ENCODE measurements around the gene SLC31A2.

SLC31A2 gene

DNA sequence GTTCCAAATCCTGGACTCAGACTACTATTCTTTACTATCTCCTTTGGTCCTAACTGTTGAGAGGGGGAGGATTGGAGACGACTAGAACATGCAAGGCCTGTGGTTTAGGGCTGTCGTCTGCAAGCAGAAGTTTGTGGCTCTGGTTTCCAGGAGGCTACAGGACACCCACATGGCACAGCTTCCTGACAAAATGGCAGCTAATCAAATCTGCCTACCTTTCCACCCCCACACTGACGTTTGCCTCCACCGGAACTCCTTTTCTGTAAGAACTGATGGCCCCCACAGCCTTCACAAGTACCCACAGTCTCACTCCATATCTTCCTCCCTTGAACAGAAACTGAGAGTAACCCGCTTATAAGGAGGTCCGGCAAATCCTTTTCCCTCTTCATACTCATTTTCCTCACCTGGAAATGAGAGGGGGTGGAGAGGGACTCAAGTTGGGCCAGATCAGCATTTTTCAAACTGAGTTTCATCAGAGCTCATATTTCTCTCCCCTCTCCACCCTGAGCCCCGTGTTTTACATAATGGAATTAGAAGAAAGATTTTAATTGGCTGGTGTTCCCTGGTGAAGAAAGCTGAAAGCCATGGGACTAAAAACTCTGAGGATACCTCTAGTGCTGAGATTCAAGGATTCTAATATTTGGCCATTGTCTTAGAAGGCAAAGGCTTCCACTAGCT, 5.2 kb downstream of the SLC31A2 start:
- H3K4me1 ChIP-seq (ENCODE audit: control insufficient read depth, insufficient read depth, low read length): peaks cover 3% of the 10 kb centered on the region
- peaks cover under 1% of the 10 kb centered on the region for H3K36me3 ChIP-seq (ENCODE audit: control insufficient read depth, insufficient read depth, low read length)
- H3K27me3 ChIP-seq (ENCODE audit: control insufficient read depth, insufficient read depth, low read length): no peaks in the 10 kb centered on the region
- H3K4me3 ChIP-seq (ENCODE audit: low read length): no peak overlapping the region
- H3K9ac ChIP-seq (ENCODE audit: low read length): no peak overlapping the region
- H3K27ac ChIP-seq (ENCODE audit: low read depth, low read length): no peak overlapping the region

DNA sequence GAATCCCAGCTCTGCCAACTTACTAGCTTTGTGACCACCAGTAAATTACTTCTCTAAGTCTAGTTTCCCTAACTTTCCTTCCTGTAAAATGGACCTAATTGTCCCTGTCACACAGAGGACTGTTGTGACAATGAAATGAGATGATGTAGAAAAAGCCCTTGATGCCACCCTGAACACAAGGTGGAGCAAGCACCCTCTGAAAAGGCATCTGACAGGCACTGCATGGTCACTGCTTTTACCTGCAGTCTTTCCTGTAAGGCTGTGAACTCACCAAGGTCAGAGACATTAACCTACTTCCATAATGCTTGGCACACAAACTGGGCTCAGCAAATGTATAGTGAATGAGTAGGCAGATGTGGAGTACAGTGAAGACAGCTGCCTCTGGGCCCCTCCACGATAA, 6.1 kb downstream of the SLC31A2 start:
- Histone ChIP-seq H3K27me3 (ENCODE audit: control insufficient read depth, insufficient read depth, low read length) (no peaks in the 10 kb centered on the region), H3K4me3 (ENCODE audit: low read length) (no peak overlapping the region), H3K36me3 (ENCODE audit: control insufficient read depth, insufficient read depth, low read length) (peaks cover 9% of the 10 kb centered on the region), H3K27ac (ENCODE audit: low read depth, low read length) (no peak overlapping the region), H3K9ac (ENCODE audit: low read length) (no peak overlapping the region), H3K4me1 (ENCODE audit: control insufficient read depth, insufficient read depth, low read length) (no peaks in the 10 kb centered on the region)

GRCh38 chr9:113158446-113158845, 7.6 kb downstream of the SLC31A2 start:
- H3K9ac ChIP-seq (ENCODE audit: low read length): no peak overlapping the region
- H3K36me3 ChIP-seq (ENCODE audit: control insufficient read depth, insufficient read depth, low read length): peaks cover 19% of the 10 kb centered on the region
- no peak overlapping the region for H3K4me3 ChIP-seq (ENCODE audit: low read length)
- no peaks in the 10 kb centered on the region for H3K27me3 ChIP-seq (ENCODE audit: control insufficient read depth, insufficient read depth, low read length)
- H3K27ac ChIP-seq (ENCODE audit: low read depth, low read length): no peak overlapping the region
- no peaks in the 10 kb centered on the region for H3K4me1 ChIP-seq (ENCODE audit: control insufficient read depth, insufficient read depth, low read length)

- Histone ChIP-seq H3K36me3 (ENCODE audit: control insufficient read depth, insufficient read depth, low read length) (peaks cover 30% of the 10 kb centered on the region), H3K27ac (ENCODE audit: low read depth, low read length) (no peak overlapping the region), H3K27me3 (ENCODE audit: control insufficient read depth, insufficient read depth, low read length) (no peaks in the 10 kb centered on the region), H3K4me1 (ENCODE audit: control insufficient read depth, insufficient read depth, low read length) (peaks cover 3% of the 10 kb centered on the region), H3K4me3 (ENCODE audit: low read length) (no peak overlapping the region), H3K9ac (ENCODE audit: low read length) (no peak overlapping the region)
Observed at GRCh38 chr9:113160571-113160970, 9.8 kb downstream of the SLC31A2 start.

- Histone ChIP-seq H3K9ac (ENCODE audit: low read length) (no peak overlapping the region), H3K4me1 (ENCODE audit: control insufficient read depth, insufficient read depth, low read length) (peaks cover 3% of the 10 kb centered on the region), H3K4me3 (ENCODE audit: low read length) (no peak overlapping the region), H3K36me3 (ENCODE audit: control insufficient read depth, insufficient read depth, low read length) (peaks cover 32% of the 10 kb centered on the region), H3K27ac (ENCODE audit: low read depth, low read length) (no peak overlapping the region), H3K27me3 (ENCODE audit: control insufficient read depth, insufficient read depth, low read length) (no peaks in the 10 kb centered on the region)
Observed at GRCh38 chr9:113163001-113163400, 12.2 kb downstream of the SLC31A2 start.

DNA sequence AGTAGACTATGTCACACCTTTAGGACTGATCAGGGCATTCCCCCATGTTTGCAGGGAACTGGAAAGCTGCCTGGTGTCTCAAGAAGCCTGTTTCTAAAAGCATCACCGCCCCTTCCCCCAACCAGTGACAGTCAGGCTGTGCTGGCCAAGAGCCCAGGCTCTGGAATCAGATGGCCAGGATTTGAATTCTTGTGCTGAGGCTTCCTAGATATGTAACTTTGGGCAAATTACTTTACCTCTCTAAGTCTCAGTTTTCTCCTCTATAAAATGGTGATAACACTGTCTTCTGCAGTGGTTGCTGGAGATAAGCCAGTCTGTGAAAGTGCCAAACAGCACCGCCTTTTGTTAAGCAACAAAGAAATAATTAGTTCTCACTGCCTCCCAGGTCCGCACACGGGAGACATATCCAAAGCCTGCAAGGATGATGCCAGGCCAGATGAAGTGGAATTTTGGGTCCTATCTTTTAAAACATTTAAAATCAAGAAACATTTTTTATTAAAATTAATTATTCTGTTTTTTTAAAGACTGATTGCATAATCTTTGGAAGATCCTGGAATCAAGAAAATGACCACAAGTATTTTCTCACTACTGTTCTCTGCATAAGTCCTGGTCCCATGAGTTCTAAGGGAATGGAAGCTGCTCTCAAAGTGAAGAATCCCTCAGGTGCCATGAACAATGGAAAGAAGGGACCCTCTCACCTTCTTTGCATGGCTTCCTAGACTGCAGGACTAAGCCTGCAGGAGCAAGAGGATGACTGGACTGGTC, 13.9 kb downstream of the SLC31A2 start:
- no peaks in the 10 kb centered on the region for H3K27me3 ChIP-seq (ENCODE audit: control insufficient read depth, insufficient read depth, low read length)
- H3K9ac ChIP-seq (ENCODE audit: low read length): no peak overlapping the region
- H3K27ac ChIP-seq (ENCODE audit: low read depth, low read length): no peak overlapping the region
- H3K36me3 ChIP-seq (ENCODE audit: control insufficient read depth, insufficient read depth, low read length): peaks cover 45% of the 10 kb centered on the region
- H3K4me1 ChIP-seq (ENCODE audit: control insufficient read depth, insufficient read depth, low read length): peaks cover 3% of the 10 kb centered on the region
- no peak overlapping the region for H3K4me3 ChIP-seq (ENCODE audit: low read length)

DNA sequence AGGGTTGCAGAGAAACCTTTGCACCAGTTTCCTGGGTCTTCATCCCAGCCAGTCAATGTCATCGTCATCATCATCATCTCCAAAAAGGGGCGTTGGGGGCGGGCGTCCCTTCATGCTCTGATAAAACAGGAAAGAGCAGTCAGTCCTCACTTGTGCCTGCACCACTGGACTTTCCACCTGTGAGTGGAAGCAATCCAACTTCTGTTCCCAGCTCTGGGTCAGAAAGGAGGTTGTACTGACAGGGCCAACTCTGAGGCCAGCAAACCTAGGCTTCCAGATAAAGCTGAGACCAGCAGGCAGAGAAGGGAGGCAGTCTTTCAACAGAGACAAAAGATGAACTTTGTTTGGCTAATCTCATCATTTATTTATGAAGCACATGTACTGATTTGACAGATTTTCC, 15.2 kb downstream of the SLC31A2 start:
- Histone ChIP-seq H3K27me3 (ENCODE audit: control insufficient read depth, insufficient read depth, low read length) (no peaks in the 10 kb centered on the region), H3K4me1 (ENCODE audit: control insufficient read depth, insufficient read depth, low read length) (peaks cover 3% of the 10 kb centered on the region), H3K4me3 (ENCODE audit: low read length) (no peak overlapping the region), H3K36me3 (ENCODE audit: control insufficient read depth, insufficient read depth, low read length) (peaks cover 56% of the 10 kb centered on the region), H3K27ac (ENCODE audit: low read depth, low read length) (no peak overlapping the region), H3K9ac (ENCODE audit: low read length) (no peak overlapping the region)

DNA sequence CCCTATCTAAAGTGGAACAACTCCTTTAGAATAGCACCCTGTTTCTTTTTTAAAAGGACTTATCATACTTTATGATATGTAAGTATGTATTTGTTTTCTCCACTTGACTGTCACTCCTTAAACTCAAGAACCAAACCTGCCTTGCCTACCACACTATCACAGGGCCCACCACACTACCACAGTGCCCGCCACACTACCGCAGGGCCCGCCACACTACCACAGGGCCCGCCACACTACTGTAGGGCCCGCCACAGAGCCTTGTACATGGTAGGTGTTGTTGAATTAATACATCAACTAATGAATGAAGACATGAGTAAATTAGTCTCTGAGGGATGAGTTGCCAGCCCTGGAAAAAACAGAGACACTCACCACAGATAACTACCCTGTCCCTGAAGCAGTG, 18.0 kb downstream of the SLC31A2 start:
- Histone ChIP-seq H3K9ac (ENCODE audit: low read length) (no peak overlapping the region), H3K36me3 (ENCODE audit: control insufficient read depth, insufficient read depth, low read length) (peaks cover 49% of the 10 kb centered on the region), H3K27me3 (ENCODE audit: control insufficient read depth, insufficient read depth, low read length) (no peaks in the 10 kb centered on the region), H3K4me3 (ENCODE audit: low read length) (no peak overlapping the region), H3K4me1 (ENCODE audit: control insufficient read depth, insufficient read depth, low read length) (peaks cover 3% of the 10 kb centered on the region), H3K27ac (ENCODE audit: low read depth, low read length) (no peak overlapping the region)

DNA sequence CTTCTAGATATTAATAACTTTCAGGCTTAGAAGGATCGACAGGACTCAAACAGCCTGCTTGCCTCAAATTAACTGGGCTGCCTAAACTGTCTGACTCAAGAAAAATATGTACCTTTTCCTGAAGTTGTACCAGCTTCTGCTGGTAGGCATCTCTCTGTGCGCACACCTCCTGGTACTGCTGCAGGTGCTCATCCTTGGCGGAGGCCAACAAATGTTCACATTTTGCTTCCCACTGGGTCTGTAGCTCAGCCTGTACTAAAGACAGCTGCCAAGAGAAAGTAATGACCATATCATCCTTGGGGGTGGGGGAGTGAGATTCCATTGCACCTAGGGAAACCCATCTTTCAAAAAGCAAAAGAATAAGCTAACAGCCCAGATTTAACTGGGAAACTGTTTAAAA, 22.5 kb downstream of the SLC31A2 start:
- Histone ChIP-seq H3K4me1 (ENCODE audit: control insufficient read depth, insufficient read depth, low read length) (no peaks in the 10 kb centered on the region), H3K36me3 (ENCODE audit: control insufficient read depth, insufficient read depth, low read length) (peaks cover 59% of the 10 kb centered on the region), H3K4me3 (ENCODE audit: low read length) (no peak overlapping the region)

DNA sequence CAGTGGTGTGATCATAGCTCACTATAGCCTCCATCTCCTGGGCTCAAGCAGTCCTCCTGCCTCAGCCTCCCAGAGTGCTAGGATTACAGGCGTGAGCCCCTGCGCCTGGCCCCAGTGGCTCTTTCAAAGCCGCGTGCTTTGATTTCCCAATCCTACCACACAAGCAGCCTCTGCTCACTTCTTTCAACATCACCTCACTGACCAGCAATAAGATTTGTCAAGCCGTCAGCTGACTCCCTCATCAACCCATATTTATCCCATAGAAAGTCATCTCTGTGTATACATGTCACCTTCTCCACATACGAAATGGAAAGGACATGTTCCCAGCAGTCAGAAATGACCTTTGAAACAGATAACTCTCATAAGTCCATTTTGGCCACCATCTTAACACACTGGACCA, 26.0 kb downstream of the SLC31A2 start:
- Histone ChIP-seq H3K27me3 (ENCODE audit: control insufficient read depth, insufficient read depth, low read length) (no peaks in the 10 kb centered on the region), H3K4me3 (ENCODE audit: low read length) (no peak overlapping the region), H3K36me3 (ENCODE audit: control insufficient read depth, insufficient read depth, low read length) (peaks cover 58% of the 10 kb centered on the region), H3K27ac (ENCODE audit: low read depth, low read length) (no peak overlapping the region), H3K4me1 (ENCODE audit: control insufficient read depth, insufficient read depth, low read length) (no peaks in the 10 kb centered on the region), H3K9ac (ENCODE audit: low read length) (no peak overlapping the region)

More for the DNA sequence above, 22.5 kb downstream of the SLC31A2 start:
- H3K27ac ChIP-seq (ENCODE audit: low read depth, low read length): no peak overlapping the region
- H3K27me3 ChIP-seq (ENCODE audit: control insufficient read depth, insufficient read depth, low read length): no peaks in the 10 kb centered on the region
- H3K9ac ChIP-seq (ENCODE audit: low read length): no peak overlapping the region

- Histone ChIP-seq H3K4me1 (ENCODE audit: control insufficient read depth, insufficient read depth, low read length) (no peaks in the 10 kb centered on the region), H3K27me3 (ENCODE audit: control insufficient read depth, insufficient read depth, low read length) (no peaks in the 10 kb centered on the region), H3K4me3 (ENCODE audit: low read length) (no peak overlapping the region), H3K27ac (ENCODE audit: low read depth, low read length) (no peak overlapping the region), H3K36me3 (ENCODE audit: control insufficient read depth, insufficient read depth, low read length) (peaks cover 62% of the 10 kb centered on the region), H3K9ac (ENCODE audit: low read length) (no peak overlapping the region)
Observed at GRCh38 chr9:113177251-113177650, 26.4 kb downstream of the SLC31A2 start.

GRCh38 chr9:113178087-113178486, 27.3 kb downstream of the SLC31A2 start:
- Histone ChIP-seq H3K36me3 (ENCODE audit: control insufficient read depth, insufficient read depth, low read length) (peaks cover 62% of the 10 kb centered on the region), H3K9ac (ENCODE audit: low read length) (no peak overlapping the region), H3K27ac (ENCODE audit: low read depth, low read length) (no peak overlapping the region)

DNA sequence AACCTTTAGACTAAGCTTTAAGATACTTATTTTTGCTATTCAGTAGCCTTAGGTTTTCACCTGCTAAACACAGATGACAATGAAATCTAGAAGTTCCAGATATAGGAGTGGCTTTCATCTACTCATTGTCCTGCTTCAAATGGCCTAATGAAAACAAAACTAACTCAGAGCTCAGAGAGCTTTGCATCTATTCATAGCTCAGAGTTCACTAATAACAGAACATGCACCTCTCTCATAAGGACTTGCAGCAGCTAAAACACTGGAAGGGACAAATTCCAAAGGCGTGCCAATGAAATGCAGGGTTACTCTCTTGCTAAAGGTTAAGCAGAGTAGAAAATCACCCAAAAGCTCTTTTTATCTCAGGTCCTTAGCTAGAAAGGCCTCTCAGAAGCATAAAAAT, 29.0 kb downstream of the SLC31A2 start:
- Histone ChIP-seq H3K4me1 (ENCODE audit: control insufficient read depth, insufficient read depth, low read length) (no peaks in the 10 kb centered on the region), H3K36me3 (ENCODE audit: control insufficient read depth, insufficient read depth, low read length) (peaks cover 64% of the 10 kb centered on the region), H3K27ac (ENCODE audit: low read depth, low read length) (no peak overlapping the region), H3K4me3 (ENCODE audit: low read length) (no peak overlapping the region), H3K27me3 (ENCODE audit: control insufficient read depth, insufficient read depth, low read length) (no peaks in the 10 kb centered on the region), H3K9ac (ENCODE audit: low read length) (no peak overlapping the region)

More at GRCh38 chr9:113178087-113178486, 27.3 kb downstream of the SLC31A2 start:
- Histone ChIP-seq H3K4me1 (ENCODE audit: control insufficient read depth, insufficient read depth, low read length) (no peaks in the 10 kb centered on the region), H3K27me3 (ENCODE audit: control insufficient read depth, insufficient read depth, low read length) (no peaks in the 10 kb centered on the region), H3K4me3 (ENCODE audit: low read length) (no peak overlapping the region)

Measured in rectal smooth muscle tissue (tissue), 1 donor.